HG02571 (cell line): ENCODE data around the gene PDE4D.
"Not testable (repeated sequence)": the region's sequence is repeated elsewhere in the genome, so short reads cannot be mapped to it uniquely, and the experiment has no call there.

Experiments used
- ATAC-seq: cut with Tn5 transposase; IDR thresholded peaks from one replicate; pipeline ENCODE4 v1.9.1; 2021; ENCODE audit warnings: mild to moderate bottlenecking, moderate library complexity; ENCODE audit not compliant: unreplicated experiment

The PDE4D gene

GRCh38 chr5:58972301-58972700 is 921.2 kb downstream of the PDE4D start:
- ATAC-seq: no peak

GRCh38 chr5:58970766-58971165 is 922.8 kb downstream of the PDE4D start:
- ATAC-seq: no peak

GRCh38 chr5:58969795-58970194 is 923.7 kb downstream of the PDE4D start:
- no peak for ATAC-seq

GRCh38 chr5:58969253-58969652 is 924.3 kb downstream of the PDE4D start:
- ATAC-seq: no peak

GRCh38 chr5:58968350-58968749 is 925.2 kb downstream of the PDE4D start:
- no peak for ATAC-seq

GRCh38 chr5:58967597-58968281 is 925.8 kb downstream of the PDE4D start:
- ATAC-seq: no peak

- no peak for ATAC-seq
Observed at GRCh38 chr5:58965677-58966414, 927.7 kb downstream of the PDE4D start.

- ATAC-seq: no peak
Observed at GRCh38 chr5:58963821-58964220, 929.7 kb downstream of the PDE4D start.

GRCh38 chr5:58963361-58963760 is 930.2 kb downstream of the PDE4D start:
- ATAC-seq: no peak

- no peak for ATAC-seq
Observed at GRCh38 chr5:58961631-58962280, 931.8 kb downstream of the PDE4D start.

GRCh38 chr5:58958701-58959100 is 934.8 kb downstream of the PDE4D start:
- ATAC-seq: no peak

GRCh38 chr5:58953218-58953617 is 940.3 kb downstream of the PDE4D start:
- not testable (repeated sequence) for ATAC-seq

- no peak for ATAC-seq
Observed at GRCh38 chr5:58950224-58950623, 943.3 kb downstream of the PDE4D start.

GRCh38 chr5:58946230-58946629 is 947.3 kb downstream of the PDE4D start:
- ATAC-seq: no peak

- ATAC-seq: no peak
Observed at GRCh38 chr5:58944221-58944620, 949.3 kb downstream of the PDE4D start.

GRCh38 chr5:58940446-58940845 is 953.1 kb downstream of the PDE4D start:
- no peak for ATAC-seq

GRCh38 chr5:58939664-58940063 is 953.9 kb downstream of the PDE4D start:
- ATAC-seq: no peak

- ATAC-seq: no peak
Observed at GRCh38 chr5:58938563-58939424, 954.7 kb downstream of the PDE4D start.

GRCh38 chr5:58937031-58937681 is 956.4 kb downstream of the PDE4D start:
- ATAC-seq: no peak

- ATAC-seq: no peak
Observed at GRCh38 chr5:58934629-58935097, 958.9 kb downstream of the PDE4D start.
